H4 (cell line): ENCODE data around the gene CD1B. TPM values are rescaled to one million over a fixed set of nuclear protein-coding genes. Genes with fewer than 3 reads are reported as not detected.
"Not testable (repeated sequence)": the region's sequence is repeated elsewhere in the genome, so short reads cannot be mapped to it uniquely, and the experiment has no call there.

Source experiments
- DNase-seq: peaks from one replicate; pipeline ENCODE4 v3.0.0-alpha.2; 2015; ENCODE audit warnings: low spot score
- total RNA-seq: library from RNA; depleted of rRNA; stranded (reverse); fragments of >200 nt; shearing (Covaris generic); gene quantifications from 2 replicates; pipeline ENCODE4 v1.2.3, GENCODE V29; 2014; rRNA removed

CD1B gene
- total RNA-seq, result not detected in 2 replicates

GRCh38 chr1:158331481-158332150 is at the start of gene CD1B:
TSS of gene CD1B (minus strand) at chr1:158331531. CDS start at chr1:158331423, 108 bp downstream.
- no peak for DNase-seq

GRCh38 chr1:158374860-158375259 is 43.5 kb upstream of the CD1B start:
- DNase-seq, result no peak

GRCh38 chr1:158374101-158374500 is 42.8 kb upstream of the CD1B start:
- DNase-seq, result not testable (repeated sequence)

- DNase-seq, result no peak
Observed at GRCh38 chr1:158371188-158371953, 40.0 kb upstream of the CD1B start.

- no peak for DNase-seq
Observed at GRCh38 chr1:158366783-158367182, 35.5 kb upstream of the CD1B start.

GRCh38 chr1:158362941-158363340 is 31.6 kb upstream of the CD1B start:
- no peak for DNase-seq

GRCh38 chr1:158362482-158362881 is 31.2 kb upstream of the CD1B start:
- no peak for DNase-seq

GRCh38 chr1:158357441-158357840 is 26.1 kb upstream of the CD1B start:
- no peak for DNase-seq

GRCh38 chr1:158356616-158357015 is 25.3 kb upstream of the CD1B start:
- DNase-seq, result no peak

GRCh38 chr1:158355773-158356285 is 24.5 kb upstream of the CD1B start:
- no peak for DNase-seq

- no peak for DNase-seq
Observed at GRCh38 chr1:158354255-158354654, 22.9 kb upstream of the CD1B start.

- no peak for DNase-seq
Observed at GRCh38 chr1:158353303-158354075, 22.2 kb upstream of the CD1B start, which contains the start of gene CD1E. TSS of gene CD1E (plus strand) at chr1:158353894. CDS start at chr1:158353989, 95 bp downstream.

GRCh38 chr1:158348946-158349345 is 17.6 kb upstream of the CD1B start:
- not testable (repeated sequence) for DNase-seq

- DNase-seq, result not testable (repeated sequence)
Observed at GRCh38 chr1:158336413-158336812, 5.1 kb upstream of the CD1B start.

GRCh38 chr1:158335213-158335532 is 3.8 kb upstream of the CD1B start:
- no peak for DNase-seq

GRCh38 chr1:158334526-158335212 is 3.3 kb upstream of the CD1B start:
- DNase-seq, result no peak

- no peak for DNase-seq
Observed at GRCh38 chr1:158333405-158334155, 2.2 kb upstream of the CD1B start.

GRCh38 chr1:158331106-158331425 is 265 bp downstream of the CD1B start:
- no peak for DNase-seq

- DNase-seq, result no peak
Observed at GRCh38 chr1:158330391-158331105, 783 bp downstream of the CD1B start.

- no peak for DNase-seq
Observed at GRCh38 chr1:158329733-158330132, 1.6 kb downstream of the CD1B start.
